K562 (cell line): ENCODE measurements around the gene RUVBL2. TPM values are rescaled to one million over a fixed set of nuclear protein-coding genes. Genes with fewer than 3 reads are reported as not detected.

Experiments
- ZBTB40 ChIP-seq, 2 experiments: fragments of 450-650 bp in 1 of 2; sonication (generic) in 1 of 2; formaldehyde crosslinking in 1 of 2; IDR thresholded peaks; 2 replicates each; pipeline versions ENCODE4 v1.7.1 to v1.9.0; 2016 to 2022; ENCODE audit warnings: inconsistent platforms in 1 of 2, mild to moderate bottlenecking in 1 of 2, missing genetic modification reagents in 1 of 2
- polyA plus RNA-seq, 8 experiments: library from polyadenylated mRNA; depleted of rRNA in 4 of 8; stranded (reverse) in 5 of 8; unstranded in 3 of 8; fragments of >200 nt; fragmentation: Nextera tagmentation in 2 of 8; fragmentation: Illumina TruSeq in 1 of 8; extraction: Ambion mirVana in 2 of 8; extraction: Trizol in 1 of 8; gene quantifications; 2 replicates each; pipeline versions ENCODE4 v1.2.1 to v1.2.3, GENCODE V29; 2011 to 2014; ENCODE audit warnings: inconsistent platforms in 1 of 8, missing spikeins in 1 of 8
- total RNA-seq, 7 experiments: library from RNA; depleted of rRNA in 6 of 7; stranded (reverse); fragments of >200 nt in 6 of 7; fragmentation: Illumina TruSeq in 2 of 7; extraction: Trizol in 2 of 7; gene quantifications; 2 replicates each; pipeline versions ENCODE4 v1.2.1 to v1.2.3, GENCODE V29; 2011 to 2021; ENCODE audit warnings: low replicate concordance in 1 of 7

The RUVBL2 gene
- total and polyA plus RNA-seq, 9 of the 15 experiments (the other 6 are each of a cell fraction or from before 2014, with no cell fraction given) = 71.4 to 453 (median 237) TPM

- TF ChIP-seq ZBTB40 (IDR thresholded peaks at IDR 0.05) (no peak), ZBTB40 (CRISPR knock-in tag; IDR thresholded peaks at IDR 0.05) (no peak)
These were observed 26.1 kb upstream of the RUVBL2 start (continued) for GRCh38 chr19:48967346-48968178.
